NT2/D1 (cell line): ENCODE measurements around the gene ESRRG.

Source experiments
- YY1 ChIP-seq: IDR thresholded peaks from 2 replicates; pipeline ENCODE4 v1.6.1; 2011; ENCODE audit not compliant: insufficient read length, insufficient read depth
- ZNF274 ChIP-seq: IDR thresholded peaks from 2 replicates; pipeline ENCODE4 v1.6.1; 2011; ENCODE audit warnings: mild to moderate bottlenecking, low read depth, low read length

DNA sequence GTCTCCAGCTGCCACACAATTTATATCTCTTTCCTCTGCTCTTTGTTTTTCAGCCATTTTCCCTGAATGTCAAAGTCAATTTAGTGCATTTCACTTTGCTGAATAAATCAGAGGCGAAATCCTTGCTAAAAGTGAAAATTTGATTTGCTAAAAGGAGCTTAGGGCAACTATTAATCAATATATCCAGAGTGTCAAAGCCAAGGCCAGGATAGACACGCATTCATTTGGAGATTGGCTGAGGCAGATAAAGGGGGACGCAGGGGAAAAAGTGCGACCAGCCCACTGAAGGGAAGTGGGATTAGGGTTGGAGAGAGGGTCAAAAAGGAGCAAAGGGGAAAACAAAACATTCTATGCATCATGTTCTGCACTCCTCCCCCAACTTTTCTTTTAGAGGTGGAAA is 167.6 kb downstream of the ESRRG start:
- TF ChIP-seq YY1 (no peak), ZNF274 (no peak)
